Forelimb muscle (tissue), 1 donor: Measurements from ENCODE around the gene CCDC88C. TPM values are rescaled to one million over a fixed set of nuclear protein-coding genes. Genes with fewer than 3 reads are reported as not detected.

Experiments
- DNase-seq: peaks from one replicate; pipeline ENCODE4 v3.0.0-alpha.2; 2013; ENCODE audit warnings: low read depth
- polyA plus RNA-seq: library from polyadenylated mRNA; unstranded; fragments of 120-200 nt; gene quantifications from one replicate; pipeline ENCODE4 v1.2.1, GENCODE V29; 2013; ENCODE audit not compliant: insufficient read length

CCDC88C gene
- polyA plus RNA-seq, 1 donor: 14.0 TPM

DNA sequence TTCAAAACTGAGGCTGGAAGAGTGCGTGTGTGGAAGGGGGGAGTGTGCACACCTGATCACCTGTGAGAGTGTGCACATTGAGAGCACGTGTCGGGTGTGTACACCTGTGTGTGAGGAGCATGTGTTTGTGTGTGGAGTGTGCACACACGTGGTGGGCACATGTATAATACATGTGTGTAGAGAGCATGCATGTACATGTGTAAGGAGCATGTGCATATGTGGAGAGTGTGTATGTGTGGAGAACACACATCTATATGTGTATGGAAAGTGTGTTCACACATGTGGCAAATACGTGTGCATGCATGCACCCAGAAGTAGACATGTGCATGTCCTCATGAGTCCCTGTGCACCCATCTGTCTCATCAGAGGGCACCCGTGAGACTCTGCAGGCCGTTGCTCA is 110.0 kb downstream of the CCDC88C start:
- DNase-seq: no peak

DNA sequence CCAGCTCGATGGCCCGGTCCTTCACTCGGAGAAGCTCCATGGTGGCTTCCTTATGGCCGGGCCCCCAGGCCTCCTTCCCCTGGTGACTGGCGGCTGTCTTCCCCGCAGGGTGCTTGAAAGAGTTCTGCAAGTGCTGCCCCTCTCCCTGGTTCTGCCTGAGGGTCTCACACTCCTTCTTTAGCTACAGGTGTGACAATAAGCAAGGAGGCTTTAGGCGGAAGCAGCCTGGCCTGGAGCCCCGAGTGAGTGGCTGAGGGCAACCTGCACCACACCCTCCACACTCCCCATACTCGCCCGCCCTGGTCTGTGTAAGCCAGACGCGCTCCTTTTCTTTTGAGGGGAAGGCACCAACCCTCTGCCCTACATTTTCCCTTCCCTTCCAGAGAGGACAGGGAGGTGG is 110.6 kb downstream of the CCDC88C start:
- DNase-seq: no peak

- DNase-seq: no peak
Measured at GRCh38 chr14:91306547-91306946, 111.1 kb downstream of the CCDC88C start.

- no peak for DNase-seq
Measured at GRCh38 chr14:91305650-91306431, 111.8 kb downstream of the CCDC88C start.

DNA sequence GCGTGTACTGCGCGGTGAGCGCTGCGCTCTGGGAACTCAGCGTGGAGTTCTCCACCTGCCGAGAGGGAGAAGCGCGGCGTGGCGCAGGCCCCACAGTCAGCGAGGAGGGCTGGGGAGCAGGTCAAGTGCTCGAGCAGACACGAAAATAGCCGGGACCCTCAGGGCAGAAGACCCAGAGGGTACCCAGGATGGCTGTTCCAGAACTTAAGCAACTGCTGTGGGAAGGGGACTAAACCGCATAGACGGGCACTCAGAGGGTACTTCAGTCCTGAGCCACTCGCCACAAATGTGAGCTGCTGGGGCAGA is 113.7 kb downstream of the CCDC88C start:
- no peak for DNase-seq

GRCh38 chr14:91303091-91303923 is 114.3 kb downstream of the CCDC88C start:
- DNase-seq: no peak

GRCh38 chr14:91302391-91302790 is 115.2 kb downstream of the CCDC88C start:
- DNase-seq: no peak

DNA sequence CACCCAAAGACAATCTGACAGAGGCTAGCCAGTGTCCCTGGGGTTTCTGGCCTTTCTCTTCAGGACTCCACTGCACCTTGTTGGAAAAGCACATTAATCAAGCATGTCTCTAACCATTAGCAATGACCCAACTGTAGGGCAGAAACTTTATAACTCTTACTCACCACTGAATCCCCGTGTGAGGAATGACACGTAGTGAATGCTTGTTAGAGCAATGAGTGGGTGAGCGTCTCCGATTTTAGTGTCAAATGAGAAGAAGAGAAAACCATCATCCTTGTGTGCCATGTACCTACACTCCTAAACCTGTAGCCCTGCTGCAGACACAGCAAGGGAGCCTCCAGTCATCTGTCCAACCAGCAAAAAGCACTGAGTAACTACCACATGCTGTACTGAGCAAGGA is 116.7 kb downstream of the CCDC88C start:
- DNase-seq: no peak

GRCh38 chr14:91300283-91300895 is 117.2 kb downstream of the CCDC88C start:
- DNase-seq: no peak

GRCh38 chr14:91299121-91300115 is 118.2 kb downstream of the CCDC88C start:
- no peak for DNase-seq

GRCh38 chr14:91298576-91298975 is 119.0 kb downstream of the CCDC88C start:
- DNase-seq: no peak

GRCh38 chr14:91297081-91297711 is 120.4 kb downstream of the CCDC88C start:
- no peak for DNase-seq

- DNase-seq: no peak
Measured at GRCh38 chr14:91295851-91296796, 121.5 kb downstream of the CCDC88C start.

GRCh38 chr14:91295276-91295845 is 122.3 kb downstream of the CCDC88C start:
- DNase-seq: no peak

- peak; percentile 9 for DNase-seq
Measured at GRCh38 chr14:91294153-91294552, 123.5 kb downstream of the CCDC88C start.

DNA sequence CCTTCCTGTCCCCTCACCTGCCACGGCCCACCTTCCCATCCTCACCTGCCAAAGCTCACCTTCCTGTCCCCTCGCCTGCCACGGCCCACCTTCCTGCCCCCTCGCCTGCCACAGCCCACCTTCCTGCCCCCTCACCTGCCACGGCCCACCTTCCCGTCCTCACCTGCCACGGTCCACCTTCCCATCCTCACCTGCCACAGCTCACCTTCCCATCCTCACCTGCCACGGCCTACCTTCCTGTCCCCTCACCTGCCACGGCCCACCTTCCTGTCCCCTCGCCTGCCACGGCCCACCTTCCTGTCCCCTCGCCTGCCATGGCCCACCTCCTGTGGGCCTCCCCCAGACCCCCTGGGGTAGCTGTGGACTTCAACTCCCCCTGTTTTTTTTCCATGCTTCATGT is 124.3 kb downstream of the CCDC88C start:
- no peak for DNase-seq

DNA sequence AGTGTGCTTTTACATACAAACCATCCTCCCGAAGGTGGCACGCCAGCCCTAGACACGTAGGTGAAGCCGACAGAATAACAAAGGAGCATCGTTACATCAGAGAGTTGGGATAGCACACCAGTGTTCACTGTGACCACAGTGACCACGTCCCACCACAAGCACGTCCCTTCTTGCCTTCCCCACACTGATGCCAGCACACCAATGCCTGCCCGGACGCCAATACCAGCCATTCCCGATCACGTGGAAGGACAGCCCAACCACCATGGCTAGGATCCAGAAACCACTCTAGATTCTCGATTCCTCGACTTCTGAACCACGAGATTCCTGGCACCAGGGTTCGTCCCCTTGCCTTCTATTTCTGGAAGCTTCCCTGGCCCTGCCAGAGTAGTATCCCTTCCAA is 125.1 kb downstream of the CCDC88C start:
- DNase-seq: no peak

GRCh38 chr14:91291786-91292405 is 125.7 kb downstream of the CCDC88C start:
- DNase-seq: no peak

GRCh38 chr14:91290986-91291385 is 126.6 kb downstream of the CCDC88C start:
- DNase-seq: no peak
